Germinal center (tissue), 1 donor: ENCODE data around the gene SRSF10.

Experiments used
- DNase-seq: peaks from one replicate; pipeline ENCODE4 v3.0.0; 2012; ENCODE audit warnings: mixed read lengths, low spot score

SRSF10 gene

GRCh38 chr1:23958810-23959460 is 21.2 kb downstream of the SRSF10 start:
- peak; percentile 90 for DNase-seq

- peak; percentile 47 for DNase-seq
These were observed 21.9 kb downstream of the SRSF10 start for GRCh38 chr1:23958040-23958809.

GRCh38 chr1:23957096-23957495 is 23.0 kb downstream of the SRSF10 start:
- no peak for DNase-seq

- DNase-seq, result no peak
These were observed 27.1 kb downstream of the SRSF10 start for GRCh38 chr1:23953020-23953419.

GRCh38 chr1:23947366-23947765 is 32.8 kb downstream of the SRSF10 start:
- DNase-seq, result no peak

GRCh38 chr1:23936481-23937176 is 43.5 kb downstream of the SRSF10 start:
- DNase-seq, result no peak

- DNase-seq, result peak; percentile 52
These were observed 48.6 kb downstream of the SRSF10 start for GRCh38 chr1:23931491-23931880.

- DNase-seq, result peak; percentile 70
These were observed 49.2 kb downstream of the SRSF10 start for GRCh38 chr1:23930861-23931490.

- DNase-seq, result no peak
These were observed 49.9 kb downstream of the SRSF10 start for GRCh38 chr1:23930270-23930669.

- DNase-seq, result no peak
These were observed 51.3 kb downstream of the SRSF10 start for GRCh38 chr1:23928789-23929188.

GRCh38 chr1:23927097-23927496 is 53.0 kb downstream of the SRSF10 start:
- no peak for DNase-seq

- DNase-seq, result no peak
These were observed 54.8 kb downstream of the SRSF10 start for GRCh38 chr1:23925279-23925678.

- DNase-seq, result no peak
These were observed 55.5 kb downstream of the SRSF10 start for GRCh38 chr1:23924601-23925000.

GRCh38 chr1:23923592-23924499 is 56.3 kb downstream of the SRSF10 start:
- no peak for DNase-seq

GRCh38 chr1:23922321-23922943 is 57.7 kb downstream of the SRSF10 start:
- DNase-seq, result no peak

GRCh38 chr1:23916209-23917131 is 63.7 kb downstream of the SRSF10 start:
- peak; percentile 74 for DNase-seq

GRCh38 chr1:23915466-23915865 is 64.7 kb downstream of the SRSF10 start:
- DNase-seq, result no peak

- DNase-seq, result no peak
These were observed 65.2 kb downstream of the SRSF10 start for GRCh38 chr1:23914921-23915320.
